Hippocampal formation (tissue), 2 donors: ENCODE results near the gene ZNF462.

Source experiments
- DNase-seq, 2 donors: peaks; one replicate each; lab custom pipeline; 2025; lab: John Stamatoyannopoulos, UW

ZNF462 gene

GRCh38 chr9:106861640-106862109 lies 1.3 kb upstream of the ZNF462 start:
- no peak for DNase-seq

GRCh38 chr9:106862110-106862820 lies 701 bp upstream of the ZNF462 start:
- DNase-seq: no peak

- peak in 1 of 2 donors; percentile 51 for DNase-seq
These were observed 1.6 kb downstream of the ZNF462 start for GRCh38 chr9:106864373-106865143.

- DNase-seq: no peak
These were observed 3.3 kb downstream of the ZNF462 start for GRCh38 chr9:106866243-106866642.

GRCh38 chr9:106867286-106867685 lies 4.3 kb downstream of the ZNF462 start:
- DNase-seq: no peak

GRCh38 chr9:106868087-106868486 lies 5.1 kb downstream of the ZNF462 start:
- no peak for DNase-seq

- no peak for DNase-seq
These were observed 5.6 kb downstream of the ZNF462 start for GRCh38 chr9:106868565-106868964.

GRCh38 chr9:106869028-106869427 lies 6.1 kb downstream of the ZNF462 start:
- DNase-seq: no peak

- no peak for DNase-seq
These were observed 6.5 kb downstream of the ZNF462 start for GRCh38 chr9:106869458-106869857.

- no peak for DNase-seq
These were observed 9.7 kb downstream of the ZNF462 start for GRCh38 chr9:106872641-106873040.

GRCh38 chr9:106874031-106874430 lies 11.1 kb downstream of the ZNF462 start:
- DNase-seq: peak in 1 of 2 donors; percentile 41

GRCh38 chr9:106874652-106875051 lies 11.7 kb downstream of the ZNF462 start:
- no peak for DNase-seq

- DNase-seq: no peak
These were observed 12.6 kb downstream of the ZNF462 start for GRCh38 chr9:106875529-106875928.

- no peak for DNase-seq
These were observed 14.4 kb downstream of the ZNF462 start for GRCh38 chr9:106877345-106877744.

- DNase-seq: no peak
These were observed 15.3 kb downstream of the ZNF462 start for GRCh38 chr9:106878081-106878837.

GRCh38 chr9:106878934-106879333 lies 16.0 kb downstream of the ZNF462 start:
- DNase-seq: peak in 1 of 2 donors; percentile 44

GRCh38 chr9:106879439-106879882 lies 16.5 kb downstream of the ZNF462 start:
- DNase-seq: peak; percentile 36 to 70

GRCh38 chr9:106880081-106880480 lies 17.1 kb downstream of the ZNF462 start:
- no peak for DNase-seq

GRCh38 chr9:106880863-106881262 lies 17.9 kb downstream of the ZNF462 start:
- DNase-seq: no peak

- no peak for DNase-seq
These were observed 20.1 kb downstream of the ZNF462 start for GRCh38 chr9:106883030-106883429.

GRCh38 chr9:106883626-106884190 lies 20.7 kb downstream of the ZNF462 start:
- no peak for DNase-seq

- no peak for DNase-seq
These were observed 22.5 kb downstream of the ZNF462 start for GRCh38 chr9:106885451-106885850.
